ENCODE measurements around the gene OR6N2. TPM values are rescaled to one million over a fixed set of nuclear protein-coding genes. Genes with fewer than 3 reads are reported as not detected.

OR6N2 gene
- not detected for total RNA-seq
- not detected for polyA plus RNA-seq (2013, experiment 1 of 2)
- polyA plus RNA-seq (2013, experiment 2 of 2) = not detected
- total RNA-seq = 0 to 0.32 (median 0) reads per million in 172 experiments

- ChIA-PET POLR2A (no interaction called here), CTCF (no interaction called here)
- Histone ChIP-seq H3K27ac (ENCODE audit: low read depth in 1 of 2, low read length in 2 of 2) (no peak within 1 kb of the TSS), H3K27me3 (ENCODE audit: control insufficient read depth in 1 of 2, insufficient read depth in 2 of 2, low read length in 2 of 2) (peaks cover 0 to 9% of the 10 kb centered on the region in 2 experiments), H3K9me3 (ENCODE audit: control insufficient read depth in 1 of 2, insufficient read depth in 1 of 2, low read length in 2 of 2) (no peaks in the 10 kb centered on the region), H3K4me1 (ENCODE audit: insufficient read depth, low read length) (no peaks in the 10 kb centered on the region), H3K4me3 (ENCODE audit: low read length) (no peak within 1 kb of the TSS), H3K36me3 (ENCODE audit: insufficient read depth, low read length) (no peaks in the 10 kb centered on the region)
- H3K27me3 Mint-ChIP-seq = peaks cover 5% of the 10 kb centered on the region
- no peak for DNase-seq
- no peaks in the 10 kb centered on the region for H3K36me3 Mint-ChIP-seq (ENCODE audit: low read depth)
- no peak within 1 kb of the TSS for H3K27ac Mint-ChIP-seq
- no peak within 1 kb of the TSS for H3K4me3 Mint-ChIP-seq
- ATAC-seq (ENCODE audit: poor library complexity) = no peak
- intact Hi-C loops (cut with DNase I, micrococcal nuclease) = no loop called here
- H3K9me3 Mint-ChIP-seq = no peaks in the 10 kb centered on the region
- TF ChIP-seq, protein P1, sequence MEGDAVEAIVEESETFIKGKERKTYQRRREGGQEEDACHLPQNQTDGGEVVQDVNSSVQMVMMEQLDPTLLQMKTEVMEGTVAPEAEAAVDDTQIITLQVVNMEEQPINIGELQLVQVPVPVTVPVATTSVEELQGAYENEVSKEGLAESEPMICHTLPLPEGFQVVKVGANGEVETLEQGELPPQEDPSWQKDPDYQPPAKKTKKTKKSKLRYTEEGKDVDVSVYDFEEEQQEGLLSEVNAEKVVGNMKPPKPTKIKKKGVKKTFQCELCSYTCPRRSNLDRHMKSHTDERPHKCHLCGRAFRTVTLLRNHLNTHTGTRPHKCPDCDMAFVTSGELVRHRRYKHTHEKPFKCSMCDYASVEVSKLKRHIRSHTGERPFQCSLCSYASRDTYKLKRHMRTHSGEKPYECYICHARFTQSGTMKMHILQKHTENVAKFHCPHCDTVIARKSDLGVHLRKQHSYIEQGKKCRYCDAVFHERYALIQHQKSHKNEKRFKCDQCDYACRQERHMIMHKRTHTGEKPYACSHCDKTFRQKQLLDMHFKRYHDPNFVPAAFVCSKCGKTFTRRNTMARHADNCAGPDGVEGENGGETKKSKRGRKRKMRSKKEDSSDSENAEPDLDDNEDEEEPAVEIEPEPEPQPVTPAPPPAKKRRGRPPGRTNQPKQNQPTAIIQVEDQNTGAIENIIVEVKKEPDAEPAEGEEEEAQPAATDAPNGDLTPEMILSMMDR (IDR thresholded peaks at IDR 0.05) = no peak
- H3K4me1 Mint-ChIP-seq (ENCODE audit: low read depth) = no peaks in the 10 kb centered on the region
Measured at GRCh38 chr1:158781104-158781503, at the start of gene OR6N2. Gene OR6N2 (minus strand): TSS chr1:158781204. CDS start chr1:158777635, 3,569 bp downstream.

GRCh38 chr1:158830074-158830677, 49.2 kb upstream of the OR6N2 start:
- Mint-ChIP-seq H3K27ac (no peak overlapping the region), H3K27me3 (no peaks in the 10 kb centered on the region), H3K36me3 (ENCODE audit: low read depth) (no peaks in the 10 kb centered on the region), H3K9me3 (peaks cover 14% of the 10 kb centered on the region), H3K4me1 (ENCODE audit: low read depth) (no peaks in the 10 kb centered on the region), H3K4me3 (no peak overlapping the region)
- TF ChIP-seq, protein P1 (IDR thresholded peaks at IDR 0.05) = no peak
- Histone ChIP-seq H3K9me3 (ENCODE audit: control insufficient read depth in 1 of 2, insufficient read depth in 1 of 2, low read length in 2 of 2) (peaks cover 0 to 8% of the 10 kb centered on the region in 2 experiments), H3K27ac (ENCODE audit: low read depth in 1 of 2, low read length in 2 of 2) (no peak overlapping the region), H3K4me1 (ENCODE audit: insufficient read depth, low read length) (no peaks in the 10 kb centered on the region), H3K4me3 (ENCODE audit: low read length) (no peak overlapping the region), H3K36me3 (ENCODE audit: insufficient read depth, low read length) (no peaks in the 10 kb centered on the region), H3K27me3 (ENCODE audit: control insufficient read depth in 1 of 2, insufficient read depth in 2 of 2, low read length in 2 of 2) (no peaks in the 10 kb centered on the region)
- ChIA-PET CTCF (no interaction called here), POLR2A (interaction anchor here (1.3 kb wide), 1 partner anchor 11 kb away, joined by 3 read pairs; no protein-coding TSS in a partner anchor)
- DNase-seq (no peak), ATAC-seq (ENCODE audit: poor library complexity) (no peak)
- intact Hi-C loops (cut with DNase I, micrococcal nuclease) = no loop called here

DNA sequence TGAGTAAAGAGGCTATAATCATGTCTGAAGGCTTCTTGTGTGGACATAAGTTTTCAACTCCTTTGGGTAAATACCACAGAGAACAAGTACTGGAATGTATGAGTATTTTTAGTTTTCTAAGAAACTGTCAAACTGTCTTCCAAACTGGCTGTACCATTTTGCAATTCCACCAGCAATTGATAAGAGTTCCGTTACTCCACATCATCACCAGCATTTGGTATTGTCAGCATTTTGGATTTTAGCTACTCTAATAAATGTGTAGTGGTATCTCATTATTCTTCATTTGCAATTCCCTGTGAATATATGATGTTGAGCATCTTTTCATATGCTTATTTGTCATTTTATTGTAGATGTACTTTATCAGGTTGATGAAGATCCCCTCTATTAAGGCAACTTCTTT, 40.7 kb upstream of the OR6N2 start:
- peaks cover 7% of the 10 kb centered on the region for H3K4me1 ChIP-seq (ENCODE audit: insufficient read depth, low read length)
- TF ChIP-seq, protein P1 (IDR thresholded peaks at IDR 0.05) = no peak
- H3K4me3 ChIP-seq (ENCODE audit: low read length) = no peak overlapping the region
- H3K27ac ChIP-seq (ENCODE audit: low read depth in 1 of 2, low read length in 2 of 2) = no peak overlapping the region
- H3K9me3 ChIP-seq (ENCODE audit: control insufficient read depth in 1 of 2, insufficient read depth in 1 of 2, low read length in 2 of 2) = no peaks in the 10 kb centered on the region
- H3K9me3 Mint-ChIP-seq = no peaks in the 10 kb centered on the region
- no peaks in the 10 kb centered on the region for H3K36me3 ChIP-seq (ENCODE audit: insufficient read depth, low read length)
- no peaks in the 10 kb centered on the region for H3K36me3 Mint-ChIP-seq (ENCODE audit: low read depth)
- H3K4me1 Mint-ChIP-seq (ENCODE audit: low read depth) = peaks cover 17% of the 10 kb centered on the region
- no peak overlapping the region for H3K4me3 Mint-ChIP-seq
- CTCF ChIA-PET = no interaction called here
- intact Hi-C loops (cut with DNase I, micrococcal nuclease) = no loop called here
- ATAC-seq (ENCODE audit: poor library complexity) = no peak
- no peaks in the 10 kb centered on the region for H3K27me3 Mint-ChIP-seq
- H3K27ac Mint-ChIP-seq = no peak overlapping the region
- no peak for DNase-seq
- POLR2A ChIA-PET = no interaction called here
- H3K27me3 ChIP-seq (ENCODE audit: control insufficient read depth in 1 of 2, insufficient read depth in 2 of 2, low read length in 2 of 2) = no peaks in the 10 kb centered on the region
